ENCODE results near the gene ETF1. TPM values are rescaled to one million over a fixed set of nuclear protein-coding genes. Genes with fewer than 3 reads are reported as not detected.

Gene ETF1
- total and polyA plus RNA-seq, 7 experiments from 2014 or later: 19.0 to 137 (median 43.1) TPM

DNA sequence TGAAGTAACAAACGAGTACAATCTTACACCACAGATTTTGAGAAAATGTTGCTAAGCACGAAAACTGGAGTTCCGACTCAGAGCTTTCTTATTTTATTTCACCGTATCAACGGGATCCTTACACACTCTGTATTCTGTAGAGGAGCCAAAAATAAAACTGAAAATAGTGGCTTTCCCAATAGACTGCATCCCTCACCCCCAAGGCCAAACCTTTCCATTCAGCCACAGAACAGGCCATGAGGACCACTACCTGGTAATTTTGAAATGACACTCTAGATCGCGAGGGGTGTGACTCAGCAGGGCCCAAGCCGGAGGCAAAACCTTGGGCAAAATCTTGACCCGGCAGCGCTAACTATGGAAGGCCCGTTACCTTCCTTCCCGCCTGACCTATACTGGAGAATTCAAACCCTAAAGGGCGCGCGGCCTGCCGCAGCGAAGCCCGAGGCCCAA, 31.7 kb upstream of the ETF1 start:
- Mint-ChIP-seq H3K27ac (peak overlapping the region; percentile 100), H3K27me3 (peaks cover 0 to 4% (median 0%) of the 10 kb centered on the region in 5 donors), H3K4me1 (peaks cover 15 to 53% (median 45%) of the 10 kb centered on the region in 7 donors), H3K9me3 (peaks cover 0 to 5% (median 0%) of the 10 kb centered on the region in 11 donors), H3K4me3 (peak overlapping the region; percentile 94 to 99 (median 97)), H3K36me3 (peaks cover 6 to 33% (median 21%) of the 10 kb centered on the region in 5 donors)
- ATAC-seq (peak; percentile 7), DNase-seq (no peak)
- H3K27me3 ChIP-seq (ENCODE audit: control insufficient read depth in 2 of 2, insufficient read depth in 2 of 2, low read length in 2 of 2): no peaks in the 10 kb centered on the region
- peaks cover 9 to 44% (median 27%) of the 10 kb centered on the region in 3 experiments for H3K36me3 ChIP-seq (ENCODE audit: control insufficient read depth in 2 of 3, insufficient read depth in 3 of 3, low read length in 3 of 3)
- intact Hi-C loops (cut with micrococcal nuclease): loop anchor here (1.0 to 10.0 kb wide), 27 partner anchors 9 to 1601 kb away; partner anchors contain the start of genes BRD8 (in 2 of the 2), ETF1 (in 2 of the 2), MATR3 (in 2 of the 2) and SIL1 (in 2 of the 2)
- ChIA-PET POLR2A (interaction anchor here (0.8 to 5.2 kb wide), 17 partner anchors 8 to 987 kb away, joined by 3 to 62 read pairs (median 8); partner anchors contain the start of genes BRD8, EGR1, ETF1 and FAM53C), CTCF (interaction anchor here (0.7 to 1.8 kb wide), 3 partner anchors 31 to 688 kb away, joined by 3 to 5 read pairs (median 5); partner anchors contain the start of genes EGR1 and ETF1)
- peak overlapping the region; percentile 91 for H3K4me3 ChIP-seq (ENCODE audit: low read length)
- H3K4me1 ChIP-seq (ENCODE audit: control insufficient read depth in 2 of 2, insufficient read depth in 2 of 2, low read length in 2 of 2): peaks cover 10 to 20% of the 10 kb centered on the region in 2 donors
- H3K9me3 ChIP-seq (ENCODE audit: control insufficient read depth in 2 of 3, low read length in 3 of 3): no peaks in the 10 kb centered on the region
- peak overlapping the region; percentile 94 for H3K27ac ChIP-seq (ENCODE audit: low read depth, low read length)

DNA sequence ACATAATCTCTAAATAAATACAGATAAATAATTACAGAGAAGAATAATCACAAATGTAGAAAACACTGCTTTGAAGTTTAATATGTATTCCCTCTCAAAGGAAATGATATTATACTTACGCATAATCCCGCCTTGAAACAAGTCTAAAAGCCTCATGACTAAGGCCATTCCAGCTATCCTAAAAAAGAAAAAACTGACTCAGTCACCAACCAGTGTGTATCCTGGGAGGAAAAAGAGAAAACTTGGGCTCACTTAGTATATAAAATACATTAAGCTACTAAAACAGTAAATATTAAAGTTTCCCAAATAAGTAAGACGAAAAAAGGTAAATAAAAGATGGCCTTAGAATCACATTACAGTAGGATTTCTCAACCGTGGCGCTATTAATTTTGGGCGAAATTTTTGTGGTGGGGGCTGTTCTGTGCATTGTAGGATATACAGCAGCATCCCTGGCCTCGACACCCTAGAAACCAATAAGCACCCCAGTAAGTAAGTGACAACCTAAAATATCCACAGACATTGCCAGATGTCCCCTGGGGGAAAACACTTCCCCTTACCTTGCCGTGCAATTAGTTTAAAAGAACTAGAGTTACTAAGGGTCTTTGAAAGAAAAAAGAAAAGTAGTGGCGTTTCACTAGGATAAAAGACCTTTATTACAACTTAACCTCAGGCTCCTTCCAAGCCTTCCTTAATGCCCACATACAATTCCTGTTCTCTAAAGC, 31.1 kb upstream of the ETF1 start:
- POLR2A ChIA-PET: interaction anchor here (0.7 to 5.2 kb wide), 9 partner anchors 8 to 395 kb away, joined by 3 to 62 read pairs (median 5); partner anchors contain the start of genes BRD8, ETF1 and KIF20A
- H3K27me3 ChIP-seq (ENCODE audit: control insufficient read depth in 2 of 2, insufficient read depth in 2 of 2, low read length in 2 of 2): no peaks in the 10 kb centered on the region
- intact Hi-C loops (cut with micrococcal nuclease): loop anchor here (2.0 to 10.0 kb wide), 4 partner anchors 243 to 991 kb away; partner anchors contain the start of genes CDC25C (in 1 of the 2), HNRNPA0 (in 1 of the 2) and UBE2D2 (in 1 of the 2)
- H3K4me3 ChIP-seq (ENCODE audit: low read length): peak overlapping the region; percentile 91
- Mint-ChIP-seq H3K27ac (peak overlapping the region; percentile 100), H3K4me1 (peaks cover 15 to 57% (median 46%) of the 10 kb centered on the region in 7 donors), H3K27me3 (peaks cover 0 to 4% (median 0%) of the 10 kb centered on the region in 5 donors), H3K4me3 (peak overlapping the region; percentile 94 to 99 (median 97)), H3K9me3 (peaks cover 0 to 5% (median 0%) of the 10 kb centered on the region in 11 donors), H3K36me3 (peaks cover 6 to 36% (median 24%) of the 10 kb centered on the region in 5 donors)
- DNase-seq (no peak), ATAC-seq (no peak)
- H3K36me3 ChIP-seq (ENCODE audit: control insufficient read depth in 2 of 3, insufficient read depth in 3 of 3, low read length in 3 of 3): peaks cover 9 to 48% (median 32%) of the 10 kb centered on the region in 3 experiments
- H3K9me3 ChIP-seq (ENCODE audit: control insufficient read depth in 2 of 3, low read length in 3 of 3): no peaks in the 10 kb centered on the region
- H3K27ac ChIP-seq (ENCODE audit: low read depth, low read length): peak overlapping the region; percentile 94
- CTCF ChIA-PET: interaction anchor here (1.4 kb wide), 1 partner anchor 30 kb away, joined by 5 read pairs; the partner anchor contains the start of gene ETF1
- H3K4me1 ChIP-seq (ENCODE audit: control insufficient read depth in 2 of 2, insufficient read depth in 2 of 2, low read length in 2 of 2): peaks cover 10 to 19% of the 10 kb centered on the region in 2 donors

DNA sequence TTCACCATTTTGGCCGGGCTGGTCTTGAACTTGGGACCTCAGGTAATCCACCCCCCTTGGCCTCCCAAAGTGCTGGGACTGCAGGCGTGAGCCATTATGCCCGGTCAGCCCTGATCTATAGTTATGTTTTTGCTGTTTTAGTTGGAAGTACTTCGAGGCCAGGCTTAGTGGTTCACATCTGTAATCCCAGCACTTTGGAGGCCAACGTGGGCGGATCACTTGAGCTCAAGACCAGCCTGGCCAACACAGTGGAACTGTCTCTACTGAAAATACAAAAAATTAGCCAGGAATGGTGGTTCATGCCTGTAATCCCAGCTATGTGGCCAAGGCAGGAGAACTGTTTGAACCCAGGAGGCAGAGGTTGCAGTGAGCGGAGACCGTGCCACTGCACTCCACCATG, 30.2 kb upstream of the ETF1 start:
- ChIA-PET CTCF (interaction anchor here (1.4 kb wide), 1 partner anchor 29 kb away, joined by 5 read pairs; the partner anchor contains the start of gene ETF1), POLR2A (interaction anchor here (0.7 to 5.2 kb wide), 4 partner anchors 22 to 220 kb away, joined by 3 to 62 read pairs (median 12); partner anchors contain the start of gene ETF1)
- intact Hi-C loops (cut with micrococcal nuclease): loop anchor here in 1 of 2 donors (10.0 kb wide), 1 partner anchor 992 kb away; the partner anchor contains the start of gene UBE2D2
- peaks cover 18 to 57% (median 38%) of the 10 kb centered on the region in 3 experiments for H3K36me3 ChIP-seq (ENCODE audit: control insufficient read depth in 2 of 3, insufficient read depth in 3 of 3, low read length in 3 of 3)
- H3K36me3 Mint-ChIP-seq: peaks cover 6 to 45% (median 33%) of the 10 kb centered on the region in 5 donors
- no peaks in the 10 kb centered on the region for H3K27me3 ChIP-seq (ENCODE audit: control insufficient read depth in 2 of 2, insufficient read depth in 2 of 2, low read length in 2 of 2)
- peaks cover 14 to 19% of the 10 kb centered on the region in 2 donors for H3K4me1 ChIP-seq (ENCODE audit: control insufficient read depth in 2 of 2, insufficient read depth in 2 of 2, low read length in 2 of 2)
- H3K4me3 ChIP-seq (ENCODE audit: low read length): no peak overlapping the region
- peaks cover 15 to 65% (median 53%) of the 10 kb centered on the region in 7 donors for H3K4me1 Mint-ChIP-seq
- peaks cover 0 to 5% (median 0%) of the 10 kb centered on the region in 11 donors for H3K9me3 Mint-ChIP-seq
- peak overlapping the region in 5 of 10 donors; percentile 56 to 99 (median 94) for H3K4me3 Mint-ChIP-seq
- H3K27ac ChIP-seq (ENCODE audit: low read depth, low read length): peak overlapping the region; percentile 94
- peaks cover 0 to 4% (median 0%) of the 10 kb centered on the region in 5 donors for H3K27me3 Mint-ChIP-seq
- no peaks in the 10 kb centered on the region for H3K9me3 ChIP-seq (ENCODE audit: control insufficient read depth in 2 of 3, low read length in 3 of 3)
- peak overlapping the region; percentile 13 to 100 (median 100) for H3K27ac Mint-ChIP-seq
- DNase-seq (no peak), ATAC-seq (no peak)

DNA sequence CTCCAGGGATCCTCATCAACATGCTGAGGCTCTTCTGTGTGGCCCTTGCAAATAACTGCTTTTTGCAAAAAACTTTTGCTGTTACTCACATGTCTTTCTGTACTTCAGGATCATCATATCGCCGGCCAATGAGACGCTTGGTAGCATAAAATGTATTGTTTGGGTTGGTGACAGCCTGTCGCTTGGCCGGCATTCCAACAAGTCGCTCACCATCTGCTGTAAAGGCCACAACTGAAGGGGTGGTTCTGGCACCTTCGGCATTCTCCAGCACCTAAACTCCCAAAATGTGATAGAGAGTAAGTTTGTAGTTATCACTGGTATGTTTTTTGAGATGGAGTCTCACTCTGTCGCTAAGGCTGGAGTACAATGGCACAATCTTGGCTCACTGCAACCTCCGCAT, 27.8 kb upstream of the ETF1 start:
- intact Hi-C loops (cut with micrococcal nuclease): loop anchor here in 1 of 2 donors (10.0 kb wide), 1 partner anchor 994 kb away; the partner anchor contains the start of gene UBE2D2
- Mint-ChIP-seq H3K27me3 (peaks cover 0 to 4% (median 0%) of the 10 kb centered on the region in 5 donors), H3K9me3 (peaks cover 0 to 5% (median 0%) of the 10 kb centered on the region in 11 donors), H3K4me1 (peaks cover 24 to 78% (median 64%) of the 10 kb centered on the region in 7 donors), H3K36me3 (peaks cover 6 to 62% (median 51%) of the 10 kb centered on the region in 5 donors), H3K27ac (peak overlapping the region in 5 of 9 donors; percentile 31 to 62 (median 45)), H3K4me3 (peak overlapping the region in 2 of 10 donors; percentile 35 to 48)
- peaks cover 41 to 80% (median 57%) of the 10 kb centered on the region in 3 experiments for H3K36me3 ChIP-seq (ENCODE audit: control insufficient read depth in 2 of 3, insufficient read depth in 3 of 3, low read length in 3 of 3)
- no peaks in the 10 kb centered on the region for H3K9me3 ChIP-seq (ENCODE audit: control insufficient read depth in 2 of 3, low read length in 3 of 3)
- H3K4me3 ChIP-seq (ENCODE audit: low read length): no peak overlapping the region
- CTCF ChIA-PET: interaction anchor here (1.1 kb wide), 1 partner anchor 9 kb away, joined by 3 read pairs; no protein-coding TSS in a partner anchor
- no peaks in the 10 kb centered on the region for H3K27me3 ChIP-seq (ENCODE audit: control insufficient read depth in 2 of 2, insufficient read depth in 2 of 2, low read length in 2 of 2)
- H3K4me1 ChIP-seq (ENCODE audit: control insufficient read depth in 2 of 2, insufficient read depth in 2 of 2, low read length in 2 of 2): peaks cover 19 to 33% of the 10 kb centered on the region in 2 donors
- POLR2A ChIA-PET: interaction anchor here (0.7 kb wide), 1 partner anchor 11 kb away, joined by 3 read pairs; no protein-coding TSS in a partner anchor
- no peak overlapping the region for H3K27ac ChIP-seq (ENCODE audit: low read depth, low read length)
- no peak for DNase-seq
- ATAC-seq: no peak

DNA sequence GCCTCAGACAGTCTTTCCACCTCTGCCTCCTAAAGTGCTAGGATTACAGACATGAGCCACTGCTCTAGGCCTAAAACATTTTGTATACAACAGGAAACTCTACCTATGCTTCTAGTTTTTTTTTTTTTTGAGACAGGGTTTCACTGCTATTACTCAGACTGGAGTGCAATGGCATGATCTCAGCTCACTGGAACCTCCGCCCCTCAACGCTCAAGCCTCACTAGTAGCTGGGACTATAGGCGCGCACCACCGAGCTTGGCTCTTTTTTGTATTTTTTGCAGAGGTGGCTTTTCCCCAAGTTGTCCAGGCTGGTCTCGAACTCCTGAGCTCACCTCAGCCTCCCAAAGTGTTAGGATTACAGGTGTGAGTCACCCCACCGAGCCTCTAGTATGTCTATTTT, 26.7 kb upstream of the ETF1 start:
- intact Hi-C loops (cut with micrococcal nuclease): loop anchor here in 1 of 2 donors (10.0 kb wide), 1 partner anchor 995 kb away; the partner anchor contains the start of gene UBE2D2
- H3K4me1 Mint-ChIP-seq: peaks cover 26 to 79% (median 66%) of the 10 kb centered on the region in 7 donors

More for the DNA sequence above, 26.7 kb upstream of the ETF1 start:
- Histone ChIP-seq H3K9me3 (ENCODE audit: control insufficient read depth in 2 of 3, low read length in 3 of 3) (no peaks in the 10 kb centered on the region), H3K4me3 (ENCODE audit: low read length) (no peak overlapping the region), H3K4me1 (ENCODE audit: control insufficient read depth in 2 of 2, insufficient read depth in 2 of 2, low read length in 2 of 2) (peaks cover 25 to 41% of the 10 kb centered on the region in 2 donors), H3K27me3 (ENCODE audit: control insufficient read depth in 2 of 2, insufficient read depth in 2 of 2, low read length in 2 of 2) (no peaks in the 10 kb centered on the region), H3K27ac (ENCODE audit: low read depth, low read length) (no peak overlapping the region), H3K36me3 (ENCODE audit: control insufficient read depth in 2 of 3, insufficient read depth in 3 of 3, low read length in 3 of 3) (peaks cover 41 to 88% (median 65%) of the 10 kb centered on the region in 3 experiments)
- ATAC-seq: no peak
- H3K36me3 Mint-ChIP-seq: peaks cover 8 to 67% (median 54%) of the 10 kb centered on the region in 5 donors
- ChIA-PET CTCF (interaction anchor here (0.8 kb wide), 1 partner anchor 821 kb away, joined by 3 read pairs; no protein-coding TSS in a partner anchor), POLR2A (no interaction called here)
- H3K4me3 Mint-ChIP-seq: no peak overlapping the region
- peaks cover 0 to 2% (median 0%) of the 10 kb centered on the region in 11 donors for H3K9me3 Mint-ChIP-seq
- H3K27me3 Mint-ChIP-seq: no peaks in the 10 kb centered on the region
- peak overlapping the region in 3 of 9 donors; percentile 45 to 72 (median 59) for H3K27ac Mint-ChIP-seq
- DNase-seq: no peak

Measured in naive thymus-derived CD4-positive, alpha-beta T cell (primary cell).